ENCODE data around the gene UQCC3.
"Not testable (repeated sequence)": the region's sequence is repeated elsewhere in the genome, so short reads cannot be mapped to it uniquely, and the experiment has no call there.

The UQCC3 gene, protein sequence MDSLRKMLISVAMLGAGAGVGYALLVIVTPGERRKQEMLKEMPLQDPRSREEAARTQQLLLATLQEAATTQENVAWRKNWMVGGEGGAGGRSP

DNA sequence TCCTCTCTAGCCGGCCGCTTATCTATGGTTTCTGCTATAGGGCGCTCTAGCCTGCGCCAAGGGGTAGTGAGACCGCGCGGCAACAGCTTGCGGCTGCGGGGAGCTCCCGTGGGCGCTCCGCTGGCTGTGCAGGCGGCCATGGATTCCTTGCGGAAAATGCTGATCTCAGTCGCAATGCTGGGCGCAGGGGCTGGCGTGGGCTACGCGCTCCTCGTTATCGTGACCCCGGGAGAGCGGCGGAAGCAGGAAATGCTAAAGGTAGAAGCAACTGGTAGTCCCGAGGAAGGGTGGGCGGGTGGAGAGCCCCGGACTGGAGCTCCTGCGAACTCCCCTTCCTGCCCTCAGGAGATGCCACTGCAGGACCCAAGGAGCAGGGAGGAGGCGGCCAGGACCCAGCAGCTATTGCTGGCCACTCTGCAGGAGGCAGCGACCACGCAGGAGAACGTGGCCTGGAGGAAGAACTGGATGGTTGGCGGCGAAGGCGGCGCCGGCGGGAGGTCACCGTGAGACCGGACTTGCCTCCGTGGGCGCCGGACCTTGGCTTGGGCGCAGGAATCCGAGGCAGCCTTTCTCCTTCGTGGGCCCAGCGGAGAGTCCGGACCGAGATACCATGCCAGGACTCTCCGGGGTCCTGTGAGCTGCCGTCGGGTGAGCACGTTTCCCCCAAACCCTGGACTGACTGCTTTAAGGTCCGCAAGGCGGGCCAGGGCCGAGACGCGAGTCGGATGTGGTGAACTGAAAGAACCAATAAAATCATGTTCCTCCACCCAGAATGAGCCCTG lies at the start of gene UQCC3, which contains the start of gene LBHD1:
UQCC3 (plus strand) TSS at position 66 of the 782 bp plus-strand sequence; CDS start at position 139, 73 bp downstream.
LBHD1 (minus strand) TSS at position 660 of the 782 bp plus-strand sequence. CDS start 2,236 bp downstream, outside the sequence.
- DNase-seq, result peak; percentile 87

- DNase-seq, result no peak
These were observed 48.9 kb upstream of the UQCC3 start for GRCh38 chr11:62622476-62623089.

GRCh38 chr11:62627713-62628112 lies 43.8 kb upstream of the UQCC3 start:
- DNase-seq, result no peak

DNA sequence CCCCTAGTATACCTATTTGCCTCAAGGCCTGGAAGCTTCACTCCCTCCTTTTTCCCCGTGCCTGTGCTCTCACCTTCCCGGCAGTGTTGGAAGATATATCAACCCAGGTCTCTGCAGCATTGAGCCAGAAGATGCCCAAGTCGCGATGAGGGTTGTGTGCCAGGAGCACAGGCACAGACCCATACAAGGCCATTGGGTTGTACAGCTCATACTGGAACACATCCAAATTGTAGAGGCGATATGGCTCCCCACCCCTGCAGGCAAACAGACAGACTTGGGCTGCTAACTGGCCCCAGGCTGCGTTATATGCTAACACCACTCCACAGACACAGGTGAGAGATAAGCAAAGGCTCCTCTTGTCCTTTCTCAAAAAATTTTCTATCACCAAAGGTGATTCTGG lies 39.0 kb upstream of the UQCC3 start:
- DNase-seq, result no peak

GRCh38 chr11:62644220-62644619 lies 27.3 kb upstream of the UQCC3 start:
- no peak for DNase-seq

- no peak for DNase-seq
These were observed 25.9 kb upstream of the UQCC3 start for GRCh38 chr11:62645671-62645945.

GRCh38 chr11:62645946-62646824 lies 25.3 kb upstream of the UQCC3 start, which contains the start of gene GANAB:
GANAB (minus strand) TSS chr11:62646613; CDS start chr11:62646599, 14 bp downstream.
- peak; percentile 100 for DNase-seq

DNA sequence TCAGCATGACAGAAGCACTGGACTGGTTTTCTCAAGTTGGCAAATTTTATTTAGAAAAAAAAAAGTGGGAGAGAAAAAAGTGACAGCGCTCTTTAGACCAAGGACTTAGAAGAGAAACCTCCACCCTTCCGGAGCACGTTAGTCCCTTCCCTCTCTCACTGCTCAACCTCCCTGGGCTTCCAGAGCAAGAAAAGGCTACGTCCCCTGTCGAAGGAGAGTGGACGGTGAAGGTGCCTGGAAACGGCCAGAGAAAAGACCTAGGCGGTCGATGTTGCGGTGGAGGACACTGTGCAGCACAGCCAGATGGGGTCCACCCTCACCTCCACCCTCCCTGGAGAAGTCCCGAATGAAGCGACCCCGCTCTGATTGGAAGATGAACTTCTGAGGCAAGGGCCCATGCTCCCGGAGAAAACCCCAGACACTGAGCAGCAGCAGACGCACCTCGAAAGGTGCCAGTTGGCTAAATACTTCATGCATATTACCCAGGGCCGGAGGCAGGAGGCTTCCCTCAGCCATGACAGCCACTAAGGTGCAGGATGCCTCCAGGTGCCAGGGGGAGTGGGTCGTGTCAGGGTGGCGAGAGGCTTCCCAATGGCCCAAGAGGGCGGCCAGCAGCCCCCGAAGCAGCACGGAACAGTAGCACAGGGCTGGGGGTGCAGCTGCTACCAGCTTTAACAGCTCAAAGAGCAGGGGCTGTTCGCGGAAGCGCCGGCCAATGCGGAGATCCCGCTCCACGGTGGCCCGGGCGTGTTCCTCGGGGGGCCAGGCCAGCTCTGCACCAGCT lies 24.5 kb upstream of the UQCC3 start:
- no peak for DNase-seq

DNA sequence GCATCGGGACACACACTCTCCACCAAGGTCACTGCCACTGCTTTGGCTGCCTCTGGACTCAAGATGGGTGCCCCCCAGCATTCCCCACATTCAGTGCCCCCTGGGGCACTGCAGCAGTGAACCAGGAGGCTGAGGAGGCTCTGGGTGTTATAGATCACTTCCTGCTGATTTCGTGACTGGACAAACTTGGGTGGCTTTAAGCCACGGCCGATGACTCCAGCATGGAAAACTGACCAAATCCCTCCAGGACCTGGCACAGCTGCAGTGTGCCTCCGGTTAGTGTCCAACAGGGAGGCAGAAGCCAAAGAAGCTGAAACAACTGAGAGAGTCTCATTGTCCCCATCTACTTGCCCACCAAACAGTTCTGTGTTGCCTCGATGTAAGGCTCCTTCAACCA lies 23.9 kb upstream of the UQCC3 start:
- DNase-seq, result no peak

DNA sequence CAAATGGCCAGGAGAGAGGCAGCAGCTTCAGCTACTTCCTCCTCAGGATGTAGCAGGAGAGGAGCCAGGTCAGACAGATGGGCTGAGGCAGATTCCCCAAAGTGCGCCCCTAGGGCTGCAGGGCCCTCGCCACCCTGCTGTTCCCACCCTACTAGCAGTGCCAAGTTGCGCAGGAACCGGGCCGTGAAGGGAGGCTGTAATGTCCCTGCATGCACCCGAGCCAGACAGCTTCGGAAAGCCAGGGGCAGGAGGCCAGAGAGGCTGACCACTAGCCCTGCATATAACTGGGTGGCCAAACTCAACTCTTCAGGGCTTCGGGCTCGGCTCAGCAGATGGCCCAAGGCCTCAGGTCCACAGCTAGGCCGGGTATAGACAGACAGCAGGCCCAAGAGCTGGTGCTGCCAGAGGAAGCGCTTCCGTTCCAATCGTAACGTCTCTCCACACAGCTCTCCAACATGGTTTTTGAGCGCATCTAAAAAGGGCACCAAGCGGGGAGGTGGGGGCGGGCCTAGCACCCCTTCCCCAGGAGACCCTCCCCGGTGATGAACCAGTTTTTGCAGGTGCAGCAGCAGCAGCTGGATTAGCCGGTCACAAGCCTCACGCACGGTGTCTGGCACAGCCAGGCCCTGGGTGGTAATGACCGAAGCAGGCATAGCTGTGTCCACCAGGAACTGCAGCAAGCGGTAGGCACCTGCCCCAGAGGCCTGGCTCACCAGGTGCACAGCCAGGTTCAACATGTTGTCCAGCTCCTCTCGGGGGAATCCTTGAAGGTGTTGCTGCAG lies 23.1 kb upstream of the UQCC3 start:
- DNase-seq, result no peak

GRCh38 chr11:62648967-62649364 lies 22.5 kb upstream of the UQCC3 start:
- DNase-seq, result no peak

GRCh38 chr11:62649486-62649885 lies 22.0 kb upstream of the UQCC3 start:
- DNase-seq, result no peak

GRCh38 chr11:62650283-62650682 lies 21.2 kb upstream of the UQCC3 start:
- DNase-seq, result not testable (repeated sequence)

GRCh38 chr11:62652161-62653006 lies 19.1 kb upstream of the UQCC3 start:
- no peak for DNase-seq

- DNase-seq, result no peak
These were observed 17.2 kb upstream of the UQCC3 start for GRCh38 chr11:62654297-62654696.

DNA sequence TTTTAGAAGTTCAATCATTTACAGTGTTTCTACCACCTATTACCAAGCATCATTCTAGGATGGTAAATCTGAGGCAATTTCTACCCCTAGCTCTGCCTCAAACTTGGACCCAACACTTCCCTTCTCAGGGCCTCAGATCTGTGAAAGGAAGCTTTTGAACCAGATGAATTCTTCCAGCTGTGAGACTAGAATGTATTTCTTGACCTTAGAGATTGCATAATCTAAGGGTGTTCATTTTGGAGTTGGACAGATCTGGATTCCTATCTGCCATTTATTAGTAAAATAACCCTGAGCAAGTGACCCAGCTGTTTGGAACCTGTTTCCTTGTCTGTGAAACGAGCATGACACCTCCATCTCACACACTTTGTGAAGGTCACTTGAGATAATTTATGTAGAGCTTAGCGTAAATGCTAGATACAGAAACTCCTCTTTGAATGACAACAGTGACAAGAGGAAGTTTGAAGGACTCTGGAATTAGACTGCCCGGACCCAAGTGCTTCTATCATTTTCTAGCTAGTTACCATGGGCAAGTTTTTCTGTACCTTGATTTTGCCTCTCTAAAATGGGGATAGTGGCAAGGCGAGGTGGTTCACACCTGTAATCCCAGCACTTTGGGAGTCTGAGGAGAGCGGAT lies 14.6 kb upstream of the UQCC3 start:
- no peak for DNase-seq

GRCh38 chr11:62664405-62665074 lies 6.9 kb upstream of the UQCC3 start:
- peak; percentile 57 for DNase-seq

DNA sequence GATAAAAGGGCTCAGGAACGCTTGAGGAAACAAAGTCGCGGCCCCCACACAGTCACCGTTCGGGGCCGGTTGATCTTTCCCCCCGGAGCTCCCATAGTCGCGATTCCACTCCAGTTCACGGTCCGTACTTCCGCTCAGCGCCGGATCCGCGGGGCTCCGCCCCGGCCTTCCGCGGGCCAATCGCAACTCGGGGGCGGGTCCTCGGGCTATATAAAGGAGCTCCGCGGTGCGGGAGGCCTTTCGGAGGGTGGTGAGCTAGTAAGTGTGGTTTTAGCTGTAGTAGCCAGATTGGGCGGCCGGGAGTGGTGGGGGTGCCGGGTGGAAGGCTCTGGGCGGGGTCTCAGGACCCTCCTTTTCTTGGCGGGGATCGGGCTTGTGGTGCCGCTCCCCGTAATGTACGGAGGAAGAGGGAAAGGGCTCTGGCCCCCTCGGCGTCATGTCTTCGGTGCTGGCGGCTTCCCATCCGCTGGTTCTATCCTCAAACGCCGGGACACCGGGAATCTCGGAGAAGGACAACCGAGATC lies 6.3 kb upstream of the UQCC3 start, which contains the start of the genes C11orf98 and CSKMT:
C11orf98 (minus strand) TSS at position 136 of the 524 bp plus-strand sequence; CDS start at position 95, 41 bp downstream.
CSKMT (plus strand) TSS at position 238 of the 524 bp plus-strand sequence. CDS start 568 bp downstream, outside the sequence.
- peak; percentile 91 for DNase-seq
